Measurements from ENCODE around the gene TOR2A. TPM values are rescaled to one million over a fixed set of nuclear protein-coding genes. Genes with fewer than 3 reads are reported as not detected.
A peak's percentile ranks its signal among the peaks of the same experiment; 100 is the strongest.

Gene TOR2A
- total RNA-seq, 1 donor from 2014 or later: 6.4 TPM

DNA sequence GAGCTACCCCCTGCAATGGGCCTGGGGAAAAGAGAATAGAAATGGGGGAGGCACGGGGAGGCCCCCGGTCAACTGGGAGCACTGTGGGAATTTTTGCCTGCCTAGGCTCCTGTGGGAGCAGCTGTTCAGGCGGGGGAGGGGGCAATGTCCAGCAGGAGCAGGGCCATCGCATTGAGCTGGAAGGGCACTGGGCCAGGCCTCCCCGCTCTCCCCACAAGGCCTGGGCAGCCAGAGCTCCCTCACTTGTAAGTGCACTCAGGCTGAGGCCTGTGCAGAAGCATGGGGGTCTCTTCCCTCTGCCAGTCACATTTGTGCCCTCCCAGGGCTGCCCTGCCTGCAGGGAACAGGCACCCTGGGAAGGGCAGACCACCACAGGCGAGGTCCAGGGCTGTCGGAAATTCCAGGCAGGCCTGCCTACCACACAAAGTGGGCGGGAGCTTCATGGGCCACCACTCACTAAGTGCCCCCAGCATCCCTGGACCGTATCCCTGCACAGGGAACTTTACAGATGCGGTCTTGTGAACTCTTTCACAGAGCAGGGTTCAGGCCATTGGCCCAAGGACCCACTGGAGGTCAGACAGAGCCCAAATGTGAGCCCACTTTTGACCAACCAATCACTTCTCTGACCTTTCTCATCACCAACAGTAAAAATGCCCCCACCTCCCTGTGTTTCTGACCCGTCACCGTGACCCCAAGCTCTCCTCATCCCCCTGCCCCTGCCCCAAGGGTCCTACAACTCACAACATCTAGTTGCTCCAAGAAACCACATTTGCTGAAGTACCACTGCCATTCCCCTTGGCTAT lies 29.3 kb downstream of the TOR2A start:
- DNase-seq (ENCODE audit: low spot score): no peak
- Mint-ChIP-seq H3K4me1 (ENCODE audit: low read depth) (no peaks in the 10 kb centered on the region), H3K27ac (ENCODE audit: unreplicated experiment) (no peak overlapping the region), H3K27me3 (ENCODE audit: low read depth) (no peaks in the 10 kb centered on the region), H3K9me3 (ENCODE audit: low read depth) (peaks cover 3% of the 10 kb centered on the region), H3K36me3 (ENCODE audit: low read depth) (no peaks in the 10 kb centered on the region), H3K4me3 (ENCODE audit: unreplicated experiment) (no peak overlapping the region)
- TF ChIP-seq, protein P1, sequence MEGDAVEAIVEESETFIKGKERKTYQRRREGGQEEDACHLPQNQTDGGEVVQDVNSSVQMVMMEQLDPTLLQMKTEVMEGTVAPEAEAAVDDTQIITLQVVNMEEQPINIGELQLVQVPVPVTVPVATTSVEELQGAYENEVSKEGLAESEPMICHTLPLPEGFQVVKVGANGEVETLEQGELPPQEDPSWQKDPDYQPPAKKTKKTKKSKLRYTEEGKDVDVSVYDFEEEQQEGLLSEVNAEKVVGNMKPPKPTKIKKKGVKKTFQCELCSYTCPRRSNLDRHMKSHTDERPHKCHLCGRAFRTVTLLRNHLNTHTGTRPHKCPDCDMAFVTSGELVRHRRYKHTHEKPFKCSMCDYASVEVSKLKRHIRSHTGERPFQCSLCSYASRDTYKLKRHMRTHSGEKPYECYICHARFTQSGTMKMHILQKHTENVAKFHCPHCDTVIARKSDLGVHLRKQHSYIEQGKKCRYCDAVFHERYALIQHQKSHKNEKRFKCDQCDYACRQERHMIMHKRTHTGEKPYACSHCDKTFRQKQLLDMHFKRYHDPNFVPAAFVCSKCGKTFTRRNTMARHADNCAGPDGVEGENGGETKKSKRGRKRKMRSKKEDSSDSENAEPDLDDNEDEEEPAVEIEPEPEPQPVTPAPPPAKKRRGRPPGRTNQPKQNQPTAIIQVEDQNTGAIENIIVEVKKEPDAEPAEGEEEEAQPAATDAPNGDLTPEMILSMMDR (IDR thresholded peaks at IDR 0.05): no peak

DNA sequence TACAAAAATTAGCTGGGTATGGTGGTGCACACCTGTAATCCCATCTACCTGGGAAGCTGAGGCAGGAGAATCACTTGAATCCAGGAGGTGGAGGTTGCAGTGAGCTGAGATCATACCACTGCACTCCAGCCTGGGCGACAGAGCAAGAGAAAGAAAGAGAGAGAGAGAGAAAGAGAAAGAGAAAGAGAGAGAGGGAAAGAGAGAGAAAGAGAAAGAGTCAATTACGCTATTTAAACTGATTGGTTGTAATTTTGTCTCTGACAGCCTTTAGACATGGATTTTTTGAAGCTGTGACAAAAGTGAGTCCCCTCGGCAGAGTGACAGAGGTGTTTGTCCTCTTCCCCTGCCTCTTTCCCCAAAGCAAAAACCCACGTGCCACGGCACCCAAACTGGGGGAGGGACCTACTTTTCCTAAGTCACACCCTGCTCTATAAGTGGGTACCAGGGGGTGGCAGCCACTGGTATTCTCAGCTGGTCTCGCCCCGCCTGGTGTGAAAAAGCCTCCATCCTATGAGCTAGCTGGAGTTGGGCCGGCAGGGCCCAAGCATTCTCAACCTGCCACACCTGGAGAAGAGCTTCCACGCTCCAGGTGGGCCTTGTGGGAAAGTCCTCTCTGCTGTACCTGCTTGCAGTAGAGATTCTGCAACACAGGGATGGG lies 31.7 kb downstream of the TOR2A start:
- peaks cover 8% of the 10 kb centered on the region for H3K4me1 Mint-ChIP-seq (ENCODE audit: low read depth)
- DNase-seq (ENCODE audit: low spot score): no peak
- H3K4me3 Mint-ChIP-seq (ENCODE audit: unreplicated experiment): no peak overlapping the region
- peaks cover under 1% of the 10 kb centered on the region for H3K9me3 Mint-ChIP-seq (ENCODE audit: low read depth)
- no peak overlapping the region for H3K27ac Mint-ChIP-seq (ENCODE audit: unreplicated experiment)
- no peaks in the 10 kb centered on the region for H3K36me3 Mint-ChIP-seq (ENCODE audit: low read depth)
- H3K27me3 Mint-ChIP-seq (ENCODE audit: low read depth): no peaks in the 10 kb centered on the region
- TF ChIP-seq, protein P1 (IDR thresholded peaks at IDR 0.05): no peak

DNA sequence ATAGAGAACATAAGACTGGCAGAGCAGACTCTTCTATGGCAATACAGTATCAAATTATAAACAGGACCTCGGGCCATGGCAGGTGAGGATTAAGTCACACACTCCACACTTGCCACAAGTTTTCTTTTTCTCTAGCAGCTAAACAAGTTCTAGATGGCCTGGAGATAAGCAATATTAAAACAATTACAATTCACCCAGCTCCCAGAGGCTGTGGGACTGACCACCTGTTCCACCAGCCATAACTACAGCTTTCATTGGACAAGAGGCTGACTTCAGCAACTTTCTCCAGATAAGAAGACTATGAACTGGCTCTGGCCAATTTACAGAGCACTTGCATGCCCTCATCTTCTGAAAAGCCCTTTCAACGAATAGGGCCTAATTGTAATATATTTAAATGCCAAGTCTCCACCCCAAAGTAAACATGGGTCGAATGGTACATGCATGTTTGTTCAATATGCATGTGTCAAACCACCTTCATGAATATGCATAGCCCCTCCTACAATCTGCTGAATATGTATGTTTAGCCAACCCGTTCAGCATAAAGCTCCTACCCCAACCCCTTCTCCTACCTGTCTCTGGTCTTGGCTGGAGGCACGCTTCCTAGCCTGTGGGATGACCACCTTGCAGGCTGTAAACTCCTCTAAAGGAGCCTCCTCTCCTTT lies 34.4 kb downstream of the TOR2A start:
- Mint-ChIP-seq H3K36me3 (ENCODE audit: low read depth) (no peaks in the 10 kb centered on the region), H3K4me1 (ENCODE audit: low read depth) (peaks cover 8% of the 10 kb centered on the region), H3K4me3 (ENCODE audit: unreplicated experiment) (no peak overlapping the region), H3K27me3 (ENCODE audit: low read depth) (no peaks in the 10 kb centered on the region), H3K27ac (ENCODE audit: unreplicated experiment) (no peak overlapping the region), H3K9me3 (ENCODE audit: low read depth) (no peaks in the 10 kb centered on the region)
- DNase-seq (ENCODE audit: low spot score): no peak
- TF ChIP-seq, protein P1 (IDR thresholded peaks at IDR 0.05): no peak

DNA sequence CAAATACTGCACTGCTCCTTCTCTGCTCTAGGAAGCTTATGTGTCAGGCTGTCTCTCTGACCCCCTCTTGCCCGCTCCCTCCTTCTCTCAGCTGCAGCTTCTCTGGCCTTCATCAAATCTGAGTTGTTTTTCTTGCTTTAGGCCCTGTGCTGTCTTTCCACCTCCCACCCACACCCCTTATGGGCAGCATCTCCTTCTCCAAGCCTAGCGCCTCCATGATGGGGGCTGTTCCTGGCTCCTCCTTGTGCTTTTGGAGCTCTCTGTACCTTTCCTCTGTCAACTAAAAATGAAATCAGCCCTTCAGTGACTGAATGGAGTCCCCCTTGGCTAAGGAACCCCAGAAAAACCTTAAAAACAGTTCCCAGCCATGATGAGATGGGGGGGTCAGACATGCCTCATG lies 35.0 kb downstream of the TOR2A start:
- H3K4me3 Mint-ChIP-seq (ENCODE audit: unreplicated experiment): no peak overlapping the region
- no peaks in the 10 kb centered on the region for H3K27me3 Mint-ChIP-seq (ENCODE audit: low read depth)

More for the DNA sequence above, 35.0 kb downstream of the TOR2A start:
- TF ChIP-seq, protein P1 (IDR thresholded peaks at IDR 0.05): no peak
- peaks cover 13% of the 10 kb centered on the region for H3K4me1 Mint-ChIP-seq (ENCODE audit: low read depth)
- no peak for DNase-seq (ENCODE audit: low spot score)
- H3K36me3 Mint-ChIP-seq (ENCODE audit: low read depth): no peaks in the 10 kb centered on the region
- H3K9me3 Mint-ChIP-seq (ENCODE audit: low read depth): no peaks in the 10 kb centered on the region
- peak overlapping the region; percentile 69 for H3K27ac Mint-ChIP-seq (ENCODE audit: unreplicated experiment)
